Thymus (tissue), 11 donors: ENCODE data around the gene ZNF428. TPM values are rescaled to one million over a fixed set of nuclear protein-coding genes. Genes with fewer than 3 reads are reported as not detected.
"Not testable (repeated sequence)": the region's sequence is repeated elsewhere in the genome, so short reads cannot be mapped to it uniquely, and the experiment has no call there.

ENCODE experiments used
- DNase-seq, 9 donors: peaks; one replicate each; pipeline ENCODE4 v3.0.0-alpha.2; 2013; ENCODE audit warnings: low spot score in 9 of 9, low read depth in 6 of 9, missing footprints in 1 of 9
- H3K27ac ChIP-seq, 2 donors: one replicate each; pipeline ENCODE4 v1.5.1; 2013; ENCODE audit warnings: control low read depth in 1 of 2, low read depth in 1 of 2, low read length in 1 of 2, mild to moderate bottlenecking in 1 of 2, moderate library complexity in 1 of 2
- H3K27me3 ChIP-seq, 2 donors: one replicate each; pipeline ENCODE4 v1.5.1; 2013; ENCODE audit warnings: low read length in 1 of 2; ENCODE audit not compliant: control insufficient read depth in 2 of 2, insufficient read depth in 1 of 2
- H3K36me3 ChIP-seq, 2 donors: one replicate each; pipeline ENCODE4 v1.5.1; 2013; ENCODE audit warnings: low read length in 1 of 2, mild to moderate bottlenecking in 1 of 2, moderate library complexity in 1 of 2; ENCODE audit not compliant: control insufficient read depth in 2 of 2, insufficient read depth in 2 of 2
- H3K4me1 ChIP-seq, 2 donors: one replicate each; pipeline ENCODE4 v1.5.1; 2013; ENCODE audit warnings: low read length in 2 of 2; ENCODE audit not compliant: control insufficient read depth in 2 of 2, insufficient read depth in 2 of 2
- H3K4me3 ChIP-seq, 2 donors: one replicate each; pipeline ENCODE4 v1.5.1; 2013; ENCODE audit warnings: low read length in 2 of 2, control low read depth in 1 of 2, mild to moderate bottlenecking in 1 of 2
- H3K9me3 ChIP-seq, 2 donors: one replicate each; pipeline ENCODE4 v1.5.1; 2013; ENCODE audit warnings: low read length in 1 of 2, mild to moderate bottlenecking in 1 of 2; ENCODE audit not compliant: control insufficient read depth in 2 of 2, insufficient read depth in 1 of 2
- WGBS: extraction: QIAGEN DNeasy Blood & Tissue Kit; methylation state at CpG from one replicate; pipeline ENCODE4 v1.1.7; 2013; 5-methylcytosine and 5-hydroxymethylcytosine counted together
- polyA plus RNA-seq: library from polyadenylated mRNA; stranded (reverse); fragments of 200-250 nt; gene quantifications from one replicate; pipeline ENCODE4 v1.2.3, GENCODE V29; 2013
- total RNA-seq: library from RNA; stranded (reverse); fragments of 120-200 nt; gene quantifications from one replicate; pipeline ENCODE4 v1.2.4, GENCODE V29; 2013
- donor health status: healthy.

The ZNF428 gene
- total and polyA plus RNA-seq, 2 donors: 54.8 to 74.3 TPM

GRCh38 chr19:43660301-43660970 lies 41.0 kb upstream of the ZNF428 start:
- H3K36me3 ChIP-seq: peaks cover 0 to 2% of the 10 kb centered on the region in 2 donors
- peaks cover 0 to 13% of the 10 kb centered on the region in 2 donors for H3K4me1 ChIP-seq
- DNase-seq: no peak
- WGBS: 96% methylated on average over 7 of the region's 7 CpGs
- no peak overlapping the region for H3K27ac ChIP-seq
- H3K9me3 ChIP-seq: peaks cover 0 to 4% of the 10 kb centered on the region in 2 donors
- no peaks in the 10 kb centered on the region for H3K27me3 ChIP-seq
- no peak overlapping the region for H3K4me3 ChIP-seq

GRCh38 chr19:43658494-43658893 lies 39.1 kb upstream of the ZNF428 start:
- Histone ChIP-seq H3K36me3 (peaks cover 0 to 2% of the 10 kb centered on the region in 2 donors), H3K27ac (no peak overlapping the region), H3K4me3 (no peak overlapping the region), H3K27me3 (no peaks in the 10 kb centered on the region), H3K9me3 (peaks cover 0 to 4% of the 10 kb centered on the region in 2 donors), H3K4me1 (no peaks in the 10 kb centered on the region)
- WGBS: 98% methylated on average over 8 of the region's 8 CpGs
- DNase-seq: no peak

GRCh38 chr19:43658001-43658400 lies 38.6 kb upstream of the ZNF428 start:
- 96% methylated on average over 2 of the region's 2 CpGs for WGBS
- Histone ChIP-seq H3K27me3 (no peaks in the 10 kb centered on the region), H3K27ac (no peak overlapping the region), H3K36me3 (peaks cover 0 to 2% of the 10 kb centered on the region in 2 donors), H3K4me1 (no peaks in the 10 kb centered on the region), H3K9me3 (peaks cover 0 to 4% of the 10 kb centered on the region in 2 donors), H3K4me3 (no peak overlapping the region)
- no peak for DNase-seq

GRCh38 chr19:43656436-43656835 lies 37.0 kb upstream of the ZNF428 start:
- Histone ChIP-seq H3K9me3 (peaks cover 0 to 4% of the 10 kb centered on the region in 2 donors), H3K36me3 (peaks cover 0 to 2% of the 10 kb centered on the region in 2 donors), H3K27me3 (no peaks in the 10 kb centered on the region), H3K4me3 (no peak overlapping the region), H3K27ac (no peak overlapping the region), H3K4me1 (no peaks in the 10 kb centered on the region)
- DNase-seq: no peak
- WGBS: 99% methylated on average over 6 of the region's 6 CpGs

- Histone ChIP-seq H3K4me1 (no peaks in the 10 kb centered on the region), H3K9me3 (no peaks in the 10 kb centered on the region), H3K27ac (no peak overlapping the region), H3K36me3 (peaks cover 2 to 3% of the 10 kb centered on the region in 2 donors), H3K27me3 (no peaks in the 10 kb centered on the region), H3K4me3 (no peak overlapping the region)
- DNase-seq: no peak
- WGBS: 86% methylated on average over 5 of the region's 5 CpGs
Measured at GRCh38 chr19:43652546-43652874, 33.1 kb upstream of the ZNF428 start.

GRCh38 chr19:43651758-43652545 lies 32.5 kb upstream of the ZNF428 start:
- Histone ChIP-seq H3K4me1 (no peaks in the 10 kb centered on the region), H3K4me3 (no peak overlapping the region), H3K27ac (no peak overlapping the region), H3K36me3 (peaks cover 2 to 3% of the 10 kb centered on the region in 2 donors), H3K27me3 (no peaks in the 10 kb centered on the region), H3K9me3 (no peaks in the 10 kb centered on the region)
- DNase-seq: peak in 4 of 9 donors; percentile 41 to 71 (median 51)
- WGBS: 82% methylated on average over 14 of the region's 14 CpGs

GRCh38 chr19:43650276-43650675 lies 30.8 kb upstream of the ZNF428 start:
- WGBS: 98% methylated on average over 7 of the region's 7 CpGs
- H3K27me3 ChIP-seq, H3K36me3 ChIP-seq, H3K4me3 ChIP-seq, H3K4me1 ChIP-seq, DNase-seq, H3K27ac ChIP-seq, H3K9me3 ChIP-seq: not testable (repeated sequence)

- Histone ChIP-seq H3K4me3 (no peak overlapping the region), H3K36me3 (peaks cover 0 to 3% of the 10 kb centered on the region in 2 donors), H3K27ac (no peak overlapping the region), H3K9me3 (no peaks in the 10 kb centered on the region), H3K27me3 (no peaks in the 10 kb centered on the region), H3K4me1 (no peaks in the 10 kb centered on the region)
- 88% methylated on average over 2 of the region's 2 CpGs for WGBS
- no peak for DNase-seq
Measured at GRCh38 chr19:43649514-43649913, 30.1 kb upstream of the ZNF428 start.

- 98% methylated on average over 6 of the region's 6 CpGs for WGBS
- H3K27ac ChIP-seq: no peak overlapping the region
- no peaks in the 10 kb centered on the region for H3K9me3 ChIP-seq
- H3K27me3 ChIP-seq: peaks cover 0 to 2% of the 10 kb centered on the region in 2 donors
- H3K36me3 ChIP-seq: peaks cover 0 to 3% of the 10 kb centered on the region in 2 donors
- no peak overlapping the region for H3K4me3 ChIP-seq
- DNase-seq: no peak
- H3K4me1 ChIP-seq: no peaks in the 10 kb centered on the region
Measured at GRCh38 chr19:43648633-43649032, 29.2 kb upstream of the ZNF428 start.
